D721Med (cell line): ENCODE measurements around the gene BMPR1B.
A peak's percentile ranks its signal among the peaks of the same experiment; 100 is the strongest.

Source experiments
- DNase-seq: peaks from one replicate; pipeline ENCODE4 v3.0.0; 2011; ENCODE audit warnings: low spot score; ENCODE audit not compliant: insufficient read length
- FAIRE-seq: peaks from 2 replicates; lab custom pipeline; 2011; peaks lifted over from hg19 to GRCh38; lab: Jason Lieb, UNC
- CTCF ChIP-seq: IDR thresholded peaks from 2 replicates; pipeline ENCODE4 v1.5.1; 2012; ENCODE audit warnings: mild to moderate bottlenecking, control low read depth; ENCODE audit not compliant: insufficient read depth; ENCODE audit errors: missing control alignments

Gene BMPR1B

GRCh38 chr4:95084584-95084983 lies 326.8 kb downstream of the BMPR1B start:
- FAIRE-seq (no peak), DNase-seq (no peak)
- TF ChIP-seq CTCF = no peak

- TF ChIP-seq CTCF = no peak
- DNase-seq = no peak
- no peak for FAIRE-seq
Observed at GRCh38 chr4:95085124-95085833, 327.5 kb downstream of the BMPR1B start.

GRCh38 chr4:95086551-95086950 lies 328.8 kb downstream of the BMPR1B start:
- peak; percentile 25 for FAIRE-seq

GRCh38 chr4:95087657-95088455 lies 330.1 kb downstream of the BMPR1B start:
- DNase-seq (no peak), FAIRE-seq (no peak)

More at GRCh38 chr4:95086551-95086950, 328.8 kb downstream of the BMPR1B start:
- no peak for DNase-seq
- TF ChIP-seq CTCF = no peak

GRCh38 chr4:95091272-95091671 lies 333.5 kb downstream of the BMPR1B start:
- DNase-seq = no peak
- FAIRE-seq = no peak
- no peak for TF ChIP-seq CTCF

More at GRCh38 chr4:95087657-95088455, 330.1 kb downstream of the BMPR1B start:
- no peak for TF ChIP-seq CTCF

- no peak for FAIRE-seq
- DNase-seq = no peak
- TF ChIP-seq CTCF = no peak
Observed at GRCh38 chr4:95092766-95093165, 335.0 kb downstream of the BMPR1B start.
